OCI-LY7 (cell line): ENCODE measurements around the gene TTLL5. TPM values are rescaled to one million over a fixed set of nuclear protein-coding genes. Genes with fewer than 3 reads are reported as not detected.

Source experiments
- BruUV-seq: library from RNA; stranded (reverse); fragments of 400-500 nt; replicated peaks from 2 replicates; lab custom pipeline; 2021; lab: Mats Ljungman, UMichigan
- CTCF ChIA-PET: fragments of 300-600 bp; sonication (Branson Sonifier 250); formaldehyde crosslinking; loops from one replicate; lab custom pipeline; 2022; ENCODE audit warnings: antibody characterized with exemption; ENCODE audit not compliant: unreplicated experiment; lab: Charles Lee
- POLR2A ChIA-PET: fragments of 300-600 bp; sonication (Branson Sonifier 250); formaldehyde crosslinking; loops from one replicate; lab custom pipeline; 2022; ENCODE audit warnings: antibody characterized with exemption; lab: Charles Lee
- DNase-seq: peaks from one replicate; pipeline ENCODE4 v3.0.0-alpha.2; 2015; ENCODE audit warnings: low spot score
- H2AFZ ChIP-seq: fragments of 200-600 bp; sonication (generic), shearing (Covaris generic); 2 replicates; pipeline ENCODE4 v1.6.1; 2014; ENCODE audit warnings: mild to moderate bottlenecking, antibody characterized with exemption, low read length, moderate library complexity
- H3K27ac ChIP-seq: fragments of 200-600 bp; sonication (generic); 2 replicates; pipeline ENCODE4 v1.5.1; 2014; ENCODE audit warnings: mixed run types, low read depth, mild to moderate bottlenecking, moderate library complexity, low read length, inconsistent platforms; ENCODE audit not compliant: poor library complexity, severe bottlenecking
- H3K36me3 ChIP-seq: fragments of 200-600 bp; sonication (generic); 2 replicates; pipeline ENCODE4 v1.6.1; 2014; ENCODE audit warnings: mild to moderate bottlenecking, antibody characterized with exemption, low read length, moderate library complexity, mixed read lengths; ENCODE audit not compliant: insufficient read depth
- H3K4me1 ChIP-seq: fragments of 200-600 bp; sonication (generic); 2 replicates; pipeline ENCODE4 v1.5.1; 2014; ENCODE audit warnings: mild to moderate bottlenecking, low read length; ENCODE audit not compliant: insufficient read depth, poor library complexity, severe bottlenecking
- H3K4me2 ChIP-seq: fragments of 200-600 bp; sonication (generic); 2 replicates; pipeline ENCODE4 v1.6.1; 2014; ENCODE audit warnings: mild to moderate bottlenecking, low read length
- H3K4me3 ChIP-seq: fragments of 200-600 bp; sonication (generic); 2 replicates; pipeline ENCODE4 v1.5.1; 2014; ENCODE audit warnings: mild to moderate bottlenecking, low read depth, low read length; ENCODE audit not compliant: poor library complexity, severe bottlenecking
- H3K79me2 ChIP-seq: fragments of 200-600 bp; sonication (generic); 2 replicates; pipeline ENCODE4 v1.6.1; 2016; ENCODE audit warnings: low read depth, mild to moderate bottlenecking, low read length, moderate library complexity, mixed read lengths; ENCODE audit not compliant: insufficient read depth
- H3K9me2 ChIP-seq: fragments of 200-600 bp; sonication (generic); 2 replicates; pipeline ENCODE4 v1.6.1; 2016; ENCODE audit warnings: mild to moderate bottlenecking, low read length, mixed read lengths; ENCODE audit not compliant: insufficient read depth
- H3K9me3 ChIP-seq: fragments of 200-600 bp; sonication (generic); 2 replicates; pipeline ENCODE4 v1.6.1; 2014; ENCODE audit warnings: mild to moderate bottlenecking, mixed run types, low read length, mixed read lengths
- H4K20me1 ChIP-seq: fragments of 200-600 bp; sonication (generic); 2 replicates; pipeline ENCODE4 v1.6.1; 2014; ENCODE audit warnings: mild to moderate bottlenecking, antibody characterized with exemption, low read length, moderate library complexity, mixed read lengths; ENCODE audit not compliant: insufficient read depth
- EZH2phosphoT487 ChIP-seq: fragments of 200-600 bp; sonication (generic); IDR thresholded peaks from 2 replicates; pipeline ENCODE4 v1.6.1; 2018; ENCODE audit warnings: low read depth, borderline replicate concordance, mild to moderate bottlenecking, mixed run types, antibody characterized with exemption, low read length, moderate library complexity, mixed read lengths
- intact Hi-C: fragments of 100-400 bp; cut with micrococcal nuclease; formaldehyde crosslinking; loops from one replicate; pipeline ENCODE4 v1.10.0; 2022; ENCODE audit not compliant: unreplicated experiment
- total RNA-seq, 2 experiments: library from RNA; depleted of rRNA in 1 of 2; stranded (reverse); fragments of >200 nt in 1 of 2; shearing (Covaris generic) in 1 of 2; gene quantifications; 2 replicates each; pipeline ENCODE4 v1.2.3, GENCODE V29; 2014 to 2022
- TF ChIP-seq, protein P1 (sequence below): fragments of 200-600 bp; sonication (generic); conservative IDR thresholded peaks from 2 replicates; pipeline ENCODE4 v1.5.1; 2014; ENCODE audit warnings: mild to moderate bottlenecking, antibody characterized with exemption, low read length, moderate library complexity, mixed read lengths

TTLL5 gene
- total RNA-seq, 2 experiments from 2014 or later: 34.3 to 55.6 TPM

DNA sequence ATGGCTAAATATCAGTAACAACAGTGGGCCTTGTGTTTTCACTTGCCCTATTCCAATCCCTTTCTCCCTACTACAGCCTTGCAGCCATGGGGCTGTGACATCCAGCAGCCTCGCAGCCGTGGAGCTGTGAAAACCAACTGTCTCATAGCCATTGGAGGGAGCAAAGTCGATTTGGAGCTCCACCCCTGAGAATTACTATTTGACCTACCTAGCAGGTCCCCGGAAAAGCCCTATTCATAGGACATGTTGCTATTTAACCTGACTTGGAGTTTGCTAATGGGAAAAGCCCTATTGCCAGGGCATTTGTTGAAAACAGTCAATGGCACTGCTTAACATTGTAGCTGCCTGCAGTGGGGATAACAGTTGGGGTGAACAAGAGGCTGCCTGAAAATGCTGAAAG, 33.6 kb upstream of the TTLL5 start:
- CTCF ChIA-PET: no interaction called here
- BruUV-seq: no TSS peak

GRCh38 chr14:75628816-75629215, 32.2 kb upstream of the TTLL5 start:
- no peaks in the 10 kb centered on the region for H3K79me2 ChIP-seq
- H3K9me3 ChIP-seq: no peaks in the 10 kb centered on the region
- TF ChIP-seq EZH2phosphoT487: no peak
- TF ChIP-seq, protein P1, sequence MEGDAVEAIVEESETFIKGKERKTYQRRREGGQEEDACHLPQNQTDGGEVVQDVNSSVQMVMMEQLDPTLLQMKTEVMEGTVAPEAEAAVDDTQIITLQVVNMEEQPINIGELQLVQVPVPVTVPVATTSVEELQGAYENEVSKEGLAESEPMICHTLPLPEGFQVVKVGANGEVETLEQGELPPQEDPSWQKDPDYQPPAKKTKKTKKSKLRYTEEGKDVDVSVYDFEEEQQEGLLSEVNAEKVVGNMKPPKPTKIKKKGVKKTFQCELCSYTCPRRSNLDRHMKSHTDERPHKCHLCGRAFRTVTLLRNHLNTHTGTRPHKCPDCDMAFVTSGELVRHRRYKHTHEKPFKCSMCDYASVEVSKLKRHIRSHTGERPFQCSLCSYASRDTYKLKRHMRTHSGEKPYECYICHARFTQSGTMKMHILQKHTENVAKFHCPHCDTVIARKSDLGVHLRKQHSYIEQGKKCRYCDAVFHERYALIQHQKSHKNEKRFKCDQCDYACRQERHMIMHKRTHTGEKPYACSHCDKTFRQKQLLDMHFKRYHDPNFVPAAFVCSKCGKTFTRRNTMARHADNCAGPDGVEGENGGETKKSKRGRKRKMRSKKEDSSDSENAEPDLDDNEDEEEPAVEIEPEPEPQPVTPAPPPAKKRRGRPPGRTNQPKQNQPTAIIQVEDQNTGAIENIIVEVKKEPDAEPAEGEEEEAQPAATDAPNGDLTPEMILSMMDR: no peak
- H2AFZ ChIP-seq: no peak overlapping the region
- no TSS peak for BruUV-seq
- peaks cover 2% of the 10 kb centered on the region for H3K4me1 ChIP-seq
- ChIA-PET POLR2A (interaction anchor here (2.1 kb wide), 1 partner anchor 32 kb away, joined by 7 read pairs; the partner anchor contains the start of genes ERG28 and TTLL5), CTCF (no interaction called here)
- H3K36me3 ChIP-seq: no peaks in the 10 kb centered on the region
- intact Hi-C loops: no loop called here
- no peaks in the 10 kb centered on the region for H4K20me1 ChIP-seq
- no peak overlapping the region for H3K27ac ChIP-seq
- H3K4me3 ChIP-seq: no peak overlapping the region
- DNase-seq: no peak
- no peaks in the 10 kb centered on the region for H3K9me2 ChIP-seq
- H3K4me2 ChIP-seq: no peak overlapping the region

More for the DNA sequence above, 33.6 kb upstream of the TTLL5 start:
- H3K9me2 ChIP-seq: no peaks in the 10 kb centered on the region
- H4K20me1 ChIP-seq: no peaks in the 10 kb centered on the region
- H3K4me1 ChIP-seq: peaks cover 11% of the 10 kb centered on the region
- no peaks in the 10 kb centered on the region for H3K36me3 ChIP-seq
- no peak for DNase-seq
- no peak overlapping the region for H2AFZ ChIP-seq
- no peaks in the 10 kb centered on the region for H3K79me2 ChIP-seq
- no peak overlapping the region for H3K4me3 ChIP-seq
- TF ChIP-seq, protein P1: no peak
- no peak for TF ChIP-seq EZH2phosphoT487
- POLR2A ChIA-PET: interaction anchor here (2.1 kb wide), 1 partner anchor 33 kb away, joined by 7 read pairs; the partner anchor contains the start of genes ERG28 and TTLL5
- H3K27ac ChIP-seq: no peak overlapping the region
- intact Hi-C loops: no loop called here
- no peaks in the 10 kb centered on the region for H3K9me3 ChIP-seq
- H3K4me2 ChIP-seq: no peak overlapping the region

DNA sequence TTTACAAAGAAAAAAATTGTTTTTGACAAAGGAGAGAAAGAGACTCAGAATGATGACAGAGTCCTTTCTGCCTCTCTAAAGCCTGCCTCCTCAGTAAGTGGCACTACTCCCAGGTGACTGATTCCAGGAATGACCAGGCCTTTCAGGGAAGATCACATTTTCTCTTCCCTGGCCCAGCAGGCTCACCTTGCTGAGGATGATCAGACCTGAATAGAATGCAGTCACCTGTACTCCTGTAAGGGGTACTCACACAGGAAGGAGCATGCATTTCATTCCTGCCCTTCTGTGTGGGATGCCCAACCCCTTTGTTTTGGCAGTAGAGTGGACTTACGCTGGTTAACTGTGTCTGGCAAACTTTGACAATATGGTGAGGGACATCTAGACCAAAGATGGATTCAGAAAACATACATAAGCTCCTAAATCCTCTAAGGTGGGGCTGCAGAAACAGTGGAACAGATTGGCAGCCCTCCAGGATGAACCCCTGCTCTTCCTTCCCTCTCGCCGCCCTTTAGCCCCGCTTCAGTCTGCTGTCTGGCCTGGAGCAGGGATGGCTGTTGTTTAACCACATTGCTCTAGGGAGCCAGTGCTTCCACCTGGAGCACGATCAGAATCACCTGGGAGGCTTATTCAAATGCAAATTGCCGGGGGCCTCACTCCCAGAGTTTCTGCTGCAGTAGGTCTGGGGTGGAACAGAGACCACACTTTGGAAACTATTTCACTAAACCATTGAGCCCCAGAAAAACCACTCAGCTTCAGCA, 30.2 kb upstream of the TTLL5 start:
- no peak overlapping the region for H2AFZ ChIP-seq
- no peaks in the 10 kb centered on the region for H3K9me3 ChIP-seq
- intact Hi-C loops: no loop called here
- no TSS peak for BruUV-seq
- no peaks in the 10 kb centered on the region for H3K4me1 ChIP-seq
- ChIA-PET POLR2A (no interaction called here), CTCF (no interaction called here)
- no peaks in the 10 kb centered on the region for H4K20me1 ChIP-seq
- H3K9me2 ChIP-seq: no peaks in the 10 kb centered on the region
- no peak overlapping the region for H3K4me2 ChIP-seq
- H3K79me2 ChIP-seq: no peaks in the 10 kb centered on the region
- no peak overlapping the region for H3K27ac ChIP-seq
- no peak overlapping the region for H3K4me3 ChIP-seq
- DNase-seq: no peak
- no peaks in the 10 kb centered on the region for H3K36me3 ChIP-seq
- TF ChIP-seq, protein P1: no peak
- TF ChIP-seq EZH2phosphoT487: no peak
